ENCODE data around the gene CTIF.

- TF ChIP-seq CTCF (IDR thresholded peaks at IDR 0.05), result no peak
- no peak for TF ChIP-seq POLR2A (IDR thresholded peaks at IDR 0.05)
- TF ChIP-seq EP300 (IDR thresholded peaks at IDR 0.05; ENCODE audit: low read depth), result no peak
These were observed 119.9 kb downstream of the CTIF start for GRCh38 chr18:48658721-48659120.

Measured in transverse colon (tissue), 3 donors.